Right ventricle myocardium inferior (tissue), 1 donor: ENCODE measurements around the gene SFN. TPM values are rescaled to one million over a fixed set of nuclear protein-coding genes. Genes with fewer than 3 reads are reported as not detected.
"Not testable (repeated sequence)": the region's sequence is repeated elsewhere in the genome, so short reads cannot be mapped to it uniquely, and the experiment has no call there.

Source experiments
- ATAC-seq: fragments of 200-7000 bp; cut with Tn5 transposase; one replicate; pipeline ENCODE4 v1.9.1; 2020; ENCODE audit warnings: mild to moderate bottlenecking, moderate library complexity
- DNase-seq: peaks from one replicate; pipeline ENCODE4 v3.0.0; 2021; ENCODE audit errors: missing footprints
- intact Hi-C: fragments of 100-400 bp; cut with DNase I; formaldehyde crosslinking; loops from one replicate; pipeline ENCODE4 v1.11.0; 2022
- total RNA-seq: library from RNA; stranded (reverse); fragmentation: NEBNext Ultra II Directional; extraction: Animal tissue kit (Norgen Biotek cat#: 25700); gene quantifications from one replicate; pipeline ENCODE4 v1.2.1, GENCODE V29; 2021
- donor health status: DM: no; HTN: yes; CAD: no; lungs with severe emphysema.

Gene SFN
- total RNA-seq, 1 donor from 2014 or later = not detected

DNA sequence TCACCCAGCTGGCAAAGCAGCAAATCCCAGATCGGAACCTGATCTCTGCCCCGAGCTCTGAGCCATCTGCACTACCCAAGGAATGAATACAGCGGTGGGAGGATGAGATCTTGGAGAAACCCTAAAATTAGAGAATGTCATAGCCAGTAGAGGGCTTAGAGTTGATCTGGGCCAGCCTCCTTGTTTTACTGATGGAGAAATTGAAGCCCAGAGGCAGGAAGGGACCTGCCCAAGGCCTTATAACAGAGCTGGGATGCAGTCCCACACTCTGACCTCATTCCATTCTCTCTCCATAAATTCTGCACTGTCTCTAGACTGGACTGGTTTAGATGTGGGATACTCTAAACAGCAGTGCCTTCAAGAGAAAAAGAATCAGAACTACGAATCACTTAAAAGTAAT lies 4.8 kb upstream of the SFN start:
- no peak for ATAC-seq

DNA sequence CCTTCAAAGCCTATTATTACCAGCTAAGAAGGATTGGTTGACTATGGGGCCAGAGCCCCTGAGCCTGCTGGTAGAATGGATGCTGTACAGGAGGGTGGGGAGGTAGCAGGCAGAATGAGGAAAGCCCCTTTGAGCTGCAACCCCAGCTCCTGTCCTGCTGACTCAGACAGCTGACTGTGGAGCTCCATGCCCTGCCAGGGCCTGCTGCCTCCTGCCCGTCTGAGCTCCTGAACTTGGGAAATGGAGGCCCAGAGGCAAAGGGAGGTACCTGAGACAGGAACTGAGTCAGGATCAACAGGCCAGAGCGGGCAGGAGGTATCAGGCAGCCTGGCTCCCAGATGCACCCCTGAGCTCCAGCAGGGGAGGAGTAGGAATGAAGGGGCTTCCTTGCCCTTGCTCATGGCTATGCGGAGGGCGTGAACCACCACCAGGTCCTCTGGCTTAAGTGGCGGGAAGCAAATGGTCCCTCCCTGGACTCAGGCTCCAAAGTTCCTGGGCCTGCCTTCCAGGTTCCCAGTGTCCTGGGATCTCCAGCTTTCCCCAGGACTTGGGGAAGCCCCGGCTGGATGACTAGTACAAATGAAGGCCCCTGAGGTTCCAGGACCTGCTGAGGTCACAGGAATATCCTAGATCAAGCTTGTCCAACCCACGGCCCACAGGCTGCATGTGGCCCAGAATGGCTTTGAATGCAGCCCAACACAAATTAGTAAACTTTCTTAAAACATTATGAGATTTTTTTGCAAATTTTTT lies 3.9 kb upstream of the SFN start:
- ATAC-seq (no peak), DNase-seq (no peak)
- intact Hi-C loops = no loop called here

More for the DNA sequence above, 4.8 kb upstream of the SFN start:
- intact Hi-C loops = no loop called here
- no peak for DNase-seq

GRCh38 chr1:26861286-26861701 lies 1.7 kb upstream of the SFN start:
- DNase-seq (no peak), ATAC-seq (no peak)
- intact Hi-C loops = no loop called here

- intact Hi-C loops = no loop called here
- ATAC-seq = no peak
- no peak for DNase-seq
Measured at GRCh38 chr1:26861889-26862378, 1.0 kb upstream of the SFN start.

DNA sequence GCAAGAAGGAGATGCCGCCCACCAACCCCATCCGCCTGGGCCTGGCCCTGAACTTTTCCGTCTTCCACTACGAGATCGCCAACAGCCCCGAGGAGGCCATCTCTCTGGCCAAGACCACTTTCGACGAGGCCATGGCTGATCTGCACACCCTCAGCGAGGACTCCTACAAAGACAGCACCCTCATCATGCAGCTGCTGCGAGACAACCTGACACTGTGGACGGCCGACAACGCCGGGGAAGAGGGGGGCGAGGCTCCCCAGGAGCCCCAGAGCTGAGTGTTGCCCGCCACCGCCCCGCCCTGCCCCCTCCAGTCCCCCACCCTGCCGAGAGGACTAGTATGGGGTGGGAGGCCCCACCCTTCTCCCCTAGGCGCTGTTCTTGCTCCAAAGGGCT lies 732 bp downstream of the SFN start:
- DNase-seq (no peak), ATAC-seq (no peak)
- intact Hi-C loops = no loop called here

DNA sequence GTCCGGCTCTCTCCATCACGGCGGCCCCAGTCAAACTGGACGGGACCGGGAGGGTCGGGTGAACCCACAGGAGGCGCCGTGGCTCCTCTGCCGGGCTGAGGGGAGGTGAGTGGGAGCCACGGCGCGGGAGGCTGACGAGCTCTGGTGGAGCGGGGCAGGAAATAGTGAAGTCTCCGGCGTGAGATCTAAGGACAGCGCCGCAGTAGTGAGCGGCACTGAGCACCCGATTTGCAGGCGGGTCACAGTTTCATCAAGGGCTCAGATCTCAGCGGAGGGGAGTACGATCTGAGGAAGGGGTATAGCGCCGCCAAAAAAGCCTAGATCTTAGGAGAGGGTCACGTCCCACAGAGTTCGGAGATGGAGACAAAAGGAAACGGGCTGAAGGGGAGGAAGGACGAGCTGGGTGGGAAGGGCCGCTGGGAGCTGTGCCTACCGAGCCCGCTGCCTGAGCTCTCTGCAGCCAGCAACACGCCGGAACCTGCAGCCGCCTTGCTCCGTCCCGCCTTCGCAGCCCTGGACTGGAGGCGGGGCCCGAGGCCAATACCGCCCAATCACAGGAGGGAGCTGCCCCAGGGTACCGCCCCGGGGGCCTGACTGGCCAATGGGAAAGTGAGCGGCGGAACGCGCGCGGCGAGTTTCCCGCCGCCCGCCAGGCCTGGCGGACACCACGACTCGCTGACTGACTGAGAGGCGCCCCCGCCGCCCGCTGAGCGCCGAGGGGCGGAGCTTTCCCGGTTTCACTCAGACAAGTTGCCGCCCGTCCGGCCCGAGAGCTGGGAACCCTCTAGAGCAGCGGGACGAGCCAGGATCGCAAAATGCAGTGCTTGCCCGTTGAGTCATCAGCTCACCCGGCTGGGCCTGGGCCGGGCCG lies 1.9 kb downstream of the SFN start:
- DNase-seq (peak; percentile 98), ATAC-seq (peak; percentile 99)
- intact Hi-C loops = no loop called here

GRCh38 chr1:26873097-26873496 lies 10.1 kb downstream of the SFN start:
- ATAC-seq, DNase-seq, intact Hi-C loops: not testable (repeated sequence)

DNA sequence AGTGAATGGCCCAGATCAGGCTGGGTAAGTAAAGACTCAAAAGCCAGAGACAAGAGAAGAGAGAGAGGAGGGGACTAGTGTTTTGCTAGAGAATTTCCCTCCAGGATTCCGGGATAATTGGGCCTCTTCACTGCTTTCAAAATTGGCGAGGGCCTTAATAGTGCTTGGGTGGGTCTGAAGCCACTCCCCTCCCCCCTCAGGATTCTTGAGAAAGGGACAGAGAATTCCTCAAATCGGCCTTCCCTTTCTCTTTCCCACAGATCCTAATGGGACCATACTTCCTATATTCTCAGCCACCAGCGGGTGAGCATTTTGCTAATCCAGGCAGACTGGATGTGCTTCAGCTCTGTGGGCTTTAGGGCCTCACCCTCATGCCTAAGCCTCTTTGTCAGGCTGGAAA lies 11.9 kb downstream of the SFN start:
- no peak for DNase-seq
- no peak for ATAC-seq
- intact Hi-C loops = no loop called here

DNA sequence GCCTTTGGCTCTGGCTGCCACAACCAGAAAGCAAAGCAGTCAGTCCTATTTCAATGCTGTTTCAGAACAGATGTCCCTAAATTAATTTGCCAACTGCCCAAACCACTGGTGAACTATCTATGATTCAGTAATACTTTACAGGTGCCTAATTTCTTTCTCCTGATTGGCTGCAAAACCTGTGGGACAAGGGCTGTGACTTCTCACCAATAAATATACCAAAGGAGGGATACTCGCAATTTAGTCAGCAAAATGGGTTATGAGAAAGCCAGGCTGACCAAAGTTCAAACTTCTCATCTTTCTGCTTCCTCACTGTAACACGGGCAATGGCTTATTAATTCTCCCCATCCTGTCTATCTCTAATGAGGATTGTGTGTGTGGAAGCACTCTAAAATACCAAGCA lies 14.4 kb downstream of the SFN start:
- DNase-seq (no peak), ATAC-seq (no peak)
- intact Hi-C loops = loop anchor here (2.0 kb wide), 1 partner anchor 67 kb away; no protein-coding TSS in a partner anchor

DNA sequence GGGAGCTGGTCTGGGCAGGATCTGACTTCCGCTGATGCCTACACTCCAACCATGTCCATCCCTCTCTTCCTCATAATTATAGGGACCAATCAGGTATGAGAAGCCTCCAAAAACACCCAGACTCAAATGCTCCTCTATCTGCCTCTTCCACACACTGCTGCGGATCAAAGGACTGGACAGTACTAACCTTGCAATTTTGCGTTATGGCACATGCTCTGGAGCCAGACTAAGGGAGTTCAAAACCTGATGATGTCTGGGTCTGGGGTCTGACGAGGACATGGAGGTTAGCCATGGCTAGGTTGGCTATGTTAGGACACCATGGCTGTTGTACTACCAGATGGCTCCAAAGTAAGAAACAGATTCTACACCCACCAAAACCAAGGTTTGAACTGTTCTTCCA lies 16.8 kb downstream of the SFN start:
- no peak for ATAC-seq
- intact Hi-C loops = no loop called here
- DNase-seq = no peak

DNA sequence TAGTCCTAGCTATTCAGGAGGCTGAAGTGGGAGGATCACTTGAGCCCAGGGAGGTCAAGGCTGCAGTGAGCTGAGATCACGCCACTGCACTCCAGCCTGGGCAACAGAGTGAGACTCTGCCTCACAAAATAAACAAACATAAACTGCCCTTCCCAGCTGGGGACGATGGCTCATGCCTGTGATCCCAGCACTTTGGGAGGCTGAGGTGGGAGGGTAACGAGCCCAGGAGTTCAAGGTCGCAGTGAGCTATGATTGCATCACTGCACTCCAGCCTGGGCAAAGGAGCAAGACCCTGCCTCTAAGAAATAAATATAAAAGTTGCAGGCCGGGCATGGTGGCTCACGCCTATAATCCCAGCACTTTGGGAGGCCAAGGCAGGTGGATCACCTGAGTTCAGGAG lies 18.7 kb downstream of the SFN start:
- intact Hi-C loops, DNase-seq, ATAC-seq: not testable (repeated sequence)

DNA sequence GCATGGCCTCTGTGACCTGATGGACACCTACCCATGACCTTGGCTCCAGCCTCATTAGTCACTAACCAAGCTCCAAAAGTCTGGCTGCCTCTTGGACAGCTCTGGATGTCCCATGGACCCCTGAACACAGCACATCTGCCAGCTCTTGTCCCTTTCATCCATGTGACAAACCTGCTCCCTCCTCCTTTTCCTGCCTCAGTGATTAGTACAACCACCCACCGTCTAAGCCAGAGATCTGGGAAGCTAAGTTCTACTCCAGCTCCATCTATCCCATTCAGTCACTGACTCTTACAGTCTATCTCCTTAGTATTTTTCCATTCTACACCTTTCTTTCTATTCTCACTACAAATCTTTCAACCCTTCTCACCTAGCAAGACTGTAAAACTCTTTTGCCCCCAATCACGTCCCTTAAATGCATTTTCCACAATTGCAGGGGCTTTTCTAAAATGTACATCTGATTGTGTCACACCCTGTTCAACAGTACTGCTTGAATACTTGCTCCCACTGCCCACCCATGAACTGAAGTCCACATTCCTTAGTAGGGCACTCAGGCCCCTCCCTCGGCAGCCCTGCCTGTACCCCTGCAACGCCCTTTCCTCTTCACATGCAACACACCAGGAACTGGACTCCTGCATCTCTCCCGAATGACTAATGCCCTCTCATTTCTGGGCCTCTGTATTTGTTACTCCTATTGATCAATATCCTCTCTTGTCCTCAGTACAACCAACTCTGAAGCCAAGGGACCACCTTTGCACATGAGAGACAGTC lies 19.9 kb downstream of the SFN start:
- intact Hi-C loops = no loop called here
- no peak for ATAC-seq

GRCh38 chr1:26887125-26887524 lies 24.2 kb downstream of the SFN start:
- DNase-seq (no peak), ATAC-seq (no peak)
- intact Hi-C loops = no loop called here

More for the DNA sequence above, 19.9 kb downstream of the SFN start:
- no peak for DNase-seq

GRCh38 chr1:26888231-26888630 lies 25.3 kb downstream of the SFN start:
- DNase-seq = no peak
- no peak for ATAC-seq
- intact Hi-C loops = no loop called here

DNA sequence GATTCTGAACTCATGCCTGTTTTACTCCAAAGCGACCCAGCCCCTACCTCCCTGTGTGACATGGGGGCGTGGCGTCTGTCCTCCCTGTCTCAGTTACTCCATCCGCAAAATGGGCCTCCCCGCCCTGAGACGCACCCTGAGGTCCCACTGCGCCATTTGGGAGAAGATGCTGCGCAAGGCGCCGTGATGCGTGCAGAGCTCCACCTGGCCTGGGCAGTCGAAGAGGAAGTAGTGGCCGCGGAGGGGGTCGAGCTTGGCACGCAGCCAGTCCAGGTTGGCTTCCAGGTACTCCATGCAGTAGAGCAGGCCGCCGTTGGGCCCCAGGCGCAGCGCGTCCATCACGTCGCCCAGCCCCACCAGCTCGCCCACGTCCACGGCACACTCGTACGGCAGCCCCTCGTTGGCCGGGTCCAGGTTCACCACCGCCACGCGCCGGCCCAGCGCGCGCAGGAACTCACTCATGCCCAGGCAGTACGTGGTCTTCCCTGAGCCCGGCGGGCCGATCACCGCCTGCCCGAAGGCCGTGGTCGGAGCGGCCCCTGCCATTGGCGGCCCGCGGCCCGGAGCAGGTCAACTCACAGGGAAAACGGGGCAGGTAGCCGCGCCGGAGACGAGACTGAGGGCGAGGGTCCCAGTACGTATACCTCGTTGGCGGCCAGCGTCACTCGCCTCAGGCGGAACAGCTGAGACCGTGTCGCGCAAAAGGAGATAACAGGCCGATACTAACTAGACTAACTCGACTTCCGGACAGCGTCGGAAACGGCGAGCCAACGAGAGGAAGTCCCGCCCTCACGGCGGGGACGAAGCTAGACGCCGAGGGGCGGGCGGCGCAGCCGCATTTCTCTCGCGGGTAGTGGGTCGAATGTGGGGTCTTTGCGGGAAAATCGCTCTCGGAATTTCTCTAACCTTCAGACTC lies 26.9 kb downstream of the SFN start, which contains the start of gene GPN2:
TSS of gene GPN2 (minus strand) at position 733 of the 916 bp plus-strand sequence. CDS start at position 546, 187 bp downstream.
- intact Hi-C loops = no loop called here
- peak; percentile 94 for ATAC-seq

GRCh38 chr1:26890467-26890796 lies 27.5 kb downstream of the SFN start:
- intact Hi-C loops = no loop called here

More for the DNA sequence above, 26.9 kb downstream of the SFN start, which contains the start of gene GPN2:
- DNase-seq = peak; percentile 91

GRCh38 chr1:26894263-26894662 lies 31.3 kb downstream of the SFN start:
- intact Hi-C loops = no loop called here
- DNase-seq (no peak), ATAC-seq (no peak)

More at GRCh38 chr1:26890467-26890796, 27.5 kb downstream of the SFN start:
- DNase-seq = no peak
- peak; percentile 36 for ATAC-seq

DNA sequence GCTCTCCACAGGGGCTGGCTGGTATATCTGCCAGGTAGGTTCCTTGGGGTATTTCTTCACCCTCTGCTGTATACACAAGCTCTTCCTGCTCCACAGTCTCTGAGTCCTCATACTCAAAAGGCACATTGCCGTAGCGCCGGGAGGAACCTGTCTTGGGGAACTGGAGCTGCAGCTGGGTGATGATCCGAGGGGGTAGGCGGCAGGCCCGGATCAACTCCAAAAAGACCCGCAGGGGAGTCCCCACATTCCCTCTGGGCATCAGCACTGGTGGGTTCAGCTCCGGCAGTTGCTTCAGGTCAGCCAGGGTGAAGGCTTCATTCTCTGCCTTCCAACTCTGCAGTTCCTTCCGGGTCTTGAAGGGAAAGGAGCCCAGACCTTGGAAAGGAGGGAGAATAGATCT lies 34.4 kb downstream of the SFN start:
- intact Hi-C loops = no loop called here
- ATAC-seq (no peak), DNase-seq (no peak)
